DOHH2 (cell line): ENCODE measurements around the gene COL23A1.

Experiments used
- CTCF ChIP-seq: fragments of 200-600 bp; sonication (generic); IDR thresholded peaks from one replicate; pipeline ENCODE4 v1.5.1; 2014; ENCODE audit warnings: antibody characterized with exemption, mild to moderate bottlenecking, low read depth, low read length; ENCODE audit not compliant: poor library complexity, severe bottlenecking
- EZH2phosphoT487 ChIP-seq: fragments of 200-600 bp; sonication (generic); IDR thresholded peaks from 2 replicates; pipeline ENCODE4 v1.6.1; 2017; ENCODE audit warnings: borderline replicate concordance, mild to moderate bottlenecking, antibody characterized with exemption, low read length, moderate library complexity, mixed read lengths

- TF ChIP-seq CTCF: no peak
- no peak for TF ChIP-seq EZH2phosphoT487
Measured at GRCh38 chr5:178426326-178427130, 163.7 kb downstream of the COL23A1 start.
